K562 (cell line): Measurements from ENCODE around the gene MPND. TPM values are rescaled to one million over a fixed set of nuclear protein-coding genes. Genes with fewer than 3 reads are reported as not detected.

Source experiments
- ARID1B ChIP-seq: fragments of 450-650 bp; IDR thresholded peaks from 2 replicates; pipeline ENCODE4 v1.6.1; 2016; ENCODE audit warnings: antibody characterized with exemption, mild to moderate bottlenecking, inconsistent platforms
- BRF1 ChIP-seq: IDR thresholded peaks from 3 replicates; pipeline ENCODE4 v1.6.1; 2011; ENCODE audit warnings: borderline replicate concordance, mild to moderate bottlenecking; ENCODE audit not compliant: insufficient read length; ENCODE audit errors: extremely low read depth
- CREB5 ChIP-seq: fragments of 250-450 bp; sonication (Bioruptor Pico); IDR thresholded peaks from 2 replicates; pipeline ENCODE4 v1.5.0; 2020; ENCODE audit warnings: mild to moderate bottlenecking
- DEAF1 ChIP-seq: fragments of 450-650 bp; formaldehyde crosslinking; IDR thresholded peaks from 2 replicates; pipeline ENCODE4 v1.4.0; 2020; ENCODE audit warnings: mild to moderate bottlenecking, moderate library complexity
- FOXJ2 ChIP-seq: fragments of 200-800 bp; sonication (Bioruptor generic); IDR thresholded peaks from 2 replicates; pipeline ENCODE4 v1.6.1; 2016; ENCODE audit warnings: missing genetic modification characterization, missing compliant biosample characterization
- GTF2E2 ChIP-seq: fragments of 200-800 bp; sonication (Bioruptor generic); IDR thresholded peaks from 2 replicates; pipeline ENCODE4 v1.6.1; 2016; ENCODE audit warnings: missing genetic modification characterization, missing compliant biosample characterization
- HDAC2 ChIP-seq: fragments of 450-650 bp; IDR thresholded peaks from 2 replicates; pipeline ENCODE4 v1.6.1; 2016; ENCODE audit warnings: mild to moderate bottlenecking
- MGA ChIP-seq: fragments of 450-650 bp; IDR thresholded peaks from 2 replicates; pipeline ENCODE4 v1.6.1; 2016; ENCODE audit warnings: mild to moderate bottlenecking, moderate library complexity
- NFE2L1 ChIP-seq: fragments of 450-650 bp; IDR thresholded peaks from 2 replicates; pipeline ENCODE4 v1.6.1; 2016; ENCODE audit warnings: missing genetic modification characterization, low read depth, mild to moderate bottlenecking, missing compliant biosample characterization, moderate library complexity, borderline replicate concordance
- SAFB ChIP-seq: fragments of 200-400 bp; formaldehyde crosslinking; IDR thresholded peaks from 2 replicates; pipeline ENCODE4 v1.6.1; 2017; ENCODE audit warnings: low read depth, low read length, borderline replicate concordance
- SMAD2 ChIP-seq: fragments of 150-350 bp; IDR thresholded peaks from 2 replicates; pipeline ENCODE4 v1.6.1; 2014; ENCODE audit warnings: low read depth, mild to moderate bottlenecking, low read length
- ZNF263 ChIP-seq: sonication (generic); formaldehyde crosslinking; IDR thresholded peaks from 2 replicates; pipeline ENCODE4 v1.8.0; 2022; ENCODE audit warnings: mild to moderate bottlenecking, missing genetic modification reagents, borderline replicate concordance
- polyA plus RNA-seq, 8 experiments: library from polyadenylated mRNA; depleted of rRNA in 4 of 8; stranded (reverse) in 5 of 8; unstranded in 3 of 8; fragments of >200 nt; fragmentation: Nextera tagmentation in 2 of 8; fragmentation: Illumina TruSeq in 1 of 8; extraction: Ambion mirVana in 2 of 8; extraction: Trizol in 1 of 8; gene quantifications; 2 replicates each; pipeline versions ENCODE4 v1.2.1 to v1.2.3, GENCODE V29; 2011 to 2014; ENCODE audit warnings: inconsistent platforms in 1 of 8, missing spikeins in 1 of 8
- total RNA-seq, 7 experiments: library from RNA; depleted of rRNA in 6 of 7; stranded (reverse); fragments of >200 nt in 6 of 7; fragmentation: Illumina TruSeq in 2 of 7; extraction: Trizol in 2 of 7; gene quantifications; 2 replicates each; pipeline versions ENCODE4 v1.2.1 to v1.2.3, GENCODE V29; 2011 to 2021; ENCODE audit warnings: low replicate concordance in 1 of 7

The MPND gene
- total and polyA plus RNA-seq, 9 of the 15 experiments (the other 6 are each of a cell fraction or from before 2014, with no cell fraction given): 0.25 to 14.0 (median 3.9) TPM

GRCh38 chr19:4400135-4400936 lies 57.0 kb downstream of the MPND start, which contains the start of gene SH3GL1 (continued):
- TF ChIP-seq MGA: no peak
- no peak for TF ChIP-seq BRF1
- TF ChIP-seq ARID1B: no peak; the same call in 1 of the 2 replicates
- TF ChIP-seq GTF2E2 (tag): no peak
- TF ChIP-seq SMAD2: no peak
- TF ChIP-seq DEAF1 (CRISPR knock-in tag): no peak
- TF ChIP-seq FOXJ2 (tag): peak; percentile 73; the same call in 1 of the 2 replicates
- TF ChIP-seq ZNF263 (CRISPR knock-in tag): no peak; the same call in 1 of the 2 replicates
- TF ChIP-seq CREB5 (CRISPR knock-in tag): no peak
- no peak for TF ChIP-seq HDAC2
- TF ChIP-seq NFE2L1: no peak
- no peak for TF ChIP-seq SAFB
